GM19238 (cell line): ENCODE data around the gene HTRA3.

Experiments
- DNase-seq: peaks from one replicate; pipeline ENCODE4 v3.0.0; 2011; ENCODE audit warnings: low spot score; ENCODE audit not compliant: insufficient read length

HTRA3 gene

GRCh38 chr4:8266508-8266907 lies 3.0 kb upstream of the HTRA3 start:
- no peak for DNase-seq

DNA sequence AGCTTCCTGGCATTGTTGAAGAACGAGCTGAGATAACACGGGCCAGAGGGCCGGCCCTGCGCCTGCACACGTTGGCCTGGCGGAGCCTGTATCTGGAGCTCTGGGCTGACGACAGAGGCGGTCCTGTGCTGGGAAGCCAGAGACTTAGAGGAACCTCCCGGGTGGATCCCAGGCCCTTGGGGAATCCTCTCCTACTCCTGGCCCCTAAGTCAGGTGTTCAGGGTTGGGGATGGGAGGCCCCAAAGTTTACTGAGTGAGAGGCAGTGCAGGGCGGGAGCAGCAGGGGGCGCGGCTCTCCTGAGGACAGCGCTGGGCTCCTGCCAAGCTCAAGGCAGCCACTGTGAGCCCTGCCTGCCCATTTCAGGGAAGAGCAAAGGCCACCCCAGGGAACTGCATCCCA lies 2.5 kb upstream of the HTRA3 start:
- DNase-seq: peak; percentile 63

DNA sequence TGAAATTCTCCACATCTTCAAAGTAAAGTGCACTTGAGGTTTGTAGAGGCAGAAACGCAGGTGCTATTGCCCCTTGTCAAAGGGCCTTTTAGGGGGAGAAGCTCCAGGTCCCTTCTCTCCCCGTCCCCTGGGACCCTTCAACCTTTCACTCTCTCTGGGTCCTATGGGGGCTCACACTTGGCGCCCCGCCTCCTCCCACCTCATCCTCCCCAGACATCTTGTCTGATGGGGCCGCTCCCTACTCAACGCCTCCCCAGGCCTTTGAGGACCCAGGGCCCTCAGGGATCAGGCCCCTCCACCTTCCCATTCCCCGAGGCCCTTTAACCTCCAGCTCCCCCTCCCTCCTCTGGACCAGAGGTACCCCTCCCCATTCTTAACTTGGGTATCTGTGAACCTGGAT lies 1.3 kb upstream of the HTRA3 start:
- DNase-seq: no peak

- DNase-seq: no peak
These were observed 536 bp upstream of the HTRA3 start for GRCh38 chr4:8268901-8269534.

- DNase-seq: no peak
These were observed 841 bp downstream of the HTRA3 start for GRCh38 chr4:8270418-8270771.

GRCh38 chr4:8270912-8271815 lies 1.6 kb downstream of the HTRA3 start:
- no peak for DNase-seq

DNA sequence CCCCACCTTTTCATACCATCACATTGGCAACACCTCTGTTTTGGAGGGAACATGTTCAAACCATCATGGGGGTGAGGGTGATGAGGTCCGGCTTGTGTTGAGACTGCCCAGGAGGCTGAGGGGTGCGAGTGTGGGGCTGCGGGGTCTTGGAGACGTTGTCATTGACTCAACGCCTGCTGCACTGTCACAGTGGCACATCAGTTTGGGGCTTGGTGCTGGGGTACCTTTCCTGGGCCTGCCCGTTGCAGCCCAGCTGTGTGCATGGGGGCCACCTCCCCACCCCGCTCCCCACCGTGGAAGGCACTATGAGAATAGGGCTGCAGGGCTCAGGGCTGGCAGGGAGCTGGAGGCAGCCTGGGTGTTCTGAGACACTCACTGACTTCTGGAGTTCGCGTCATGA lies 2.3 kb downstream of the HTRA3 start:
- no peak for DNase-seq

DNA sequence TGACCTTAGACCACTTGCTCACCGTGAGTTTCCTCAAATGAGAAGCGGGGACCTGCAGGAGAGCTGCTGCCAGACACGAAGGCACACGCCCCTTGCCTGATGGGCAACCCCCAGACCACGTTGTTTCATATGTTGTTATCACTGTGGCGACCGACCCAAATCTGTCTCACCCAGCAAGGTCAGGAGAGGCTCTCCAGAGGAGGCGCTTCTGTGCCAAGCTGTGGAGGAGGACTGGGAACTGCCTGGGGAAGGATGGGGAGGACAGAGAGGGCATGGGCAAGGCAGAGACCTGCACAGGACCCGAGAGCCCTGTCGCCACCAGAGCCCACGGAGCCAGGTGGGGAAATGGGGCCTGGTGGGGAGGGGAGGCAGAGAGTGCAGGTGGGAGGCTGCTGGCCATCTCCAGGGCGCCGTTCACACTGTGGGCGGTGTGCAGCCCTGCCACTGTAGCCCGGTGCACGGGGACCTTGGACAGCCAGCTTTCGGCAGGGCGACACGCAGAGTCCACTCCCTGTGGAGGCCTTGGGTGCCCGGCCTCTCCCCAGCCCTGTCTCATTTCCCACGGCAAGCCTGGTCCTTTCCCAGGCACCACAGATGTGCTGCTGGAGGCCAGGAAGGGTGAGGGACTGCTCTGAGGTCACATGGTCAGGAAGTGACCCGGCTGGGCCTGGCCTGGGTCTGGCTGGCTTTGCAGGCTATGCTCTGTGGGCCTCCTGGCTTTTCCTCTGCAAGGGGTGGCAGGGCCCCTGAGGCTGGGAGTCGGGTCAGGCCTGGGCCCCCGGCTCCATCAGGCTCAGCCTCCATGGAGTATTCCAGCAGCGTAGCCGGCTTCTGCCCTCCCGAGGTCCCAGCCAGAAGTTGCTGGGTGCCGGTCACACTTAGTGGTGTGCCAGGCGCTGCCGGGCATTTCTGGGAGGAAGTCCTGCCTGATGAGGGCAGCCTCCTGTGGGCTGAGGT lies 3.2 kb downstream of the HTRA3 start:
- no peak for DNase-seq

- DNase-seq: no peak
These were observed 3.9 kb downstream of the HTRA3 start for GRCh38 chr4:8273450-8273849.

GRCh38 chr4:8274066-8274652 lies 4.6 kb downstream of the HTRA3 start:
- DNase-seq: no peak

- no peak for DNase-seq
These were observed 5.4 kb downstream of the HTRA3 start for GRCh38 chr4:8274765-8275547.

GRCh38 chr4:8275548-8275910 lies 6.0 kb downstream of the HTRA3 start:
- DNase-seq: no peak

DNA sequence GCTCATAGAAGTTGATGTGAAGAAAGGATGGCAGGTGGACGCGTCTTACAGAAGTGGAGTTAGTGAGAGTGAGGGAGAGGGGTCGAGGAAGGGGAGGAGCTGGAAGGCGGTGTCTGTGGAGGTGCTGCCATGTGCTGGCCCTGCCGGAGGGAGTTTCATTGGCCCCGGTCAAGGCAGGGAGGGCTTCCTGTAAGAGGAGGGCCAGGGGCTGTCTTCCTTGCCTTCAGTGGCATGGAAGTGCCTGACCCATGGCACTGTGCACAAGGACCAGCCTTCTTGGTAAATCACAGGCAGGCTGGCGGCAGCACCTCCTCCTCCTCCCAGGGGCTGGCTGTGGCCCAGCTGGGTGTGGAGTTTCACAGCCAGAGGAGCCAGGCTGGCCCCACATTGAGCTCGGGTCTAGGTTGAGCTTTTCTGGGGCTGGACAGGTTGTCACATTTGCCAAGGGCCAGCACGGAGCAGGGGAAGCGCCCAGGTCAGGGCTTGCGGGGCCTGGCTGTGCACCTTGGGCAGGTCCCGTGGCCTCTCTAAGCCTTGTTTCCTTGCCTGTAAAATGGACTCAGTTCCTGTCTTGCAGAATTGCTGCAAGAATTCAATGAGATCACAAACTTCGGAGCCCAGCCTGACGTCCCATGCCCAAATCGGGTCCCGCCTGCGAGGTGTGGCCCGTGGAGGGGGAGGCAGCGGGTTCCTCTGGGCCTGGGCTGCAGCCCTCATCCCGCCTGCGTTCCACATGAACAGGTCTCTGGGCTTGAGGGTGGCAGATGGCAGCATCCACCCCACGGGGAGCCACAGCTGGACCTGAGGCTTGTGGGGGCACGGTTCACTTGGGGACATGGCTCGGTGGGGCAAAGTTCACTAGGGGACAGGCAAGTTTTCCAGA lies 7.0 kb downstream of the HTRA3 start:
- DNase-seq: no peak

GRCh38 chr4:8277356-8278008 lies 7.9 kb downstream of the HTRA3 start:
- no peak for DNase-seq

DNA sequence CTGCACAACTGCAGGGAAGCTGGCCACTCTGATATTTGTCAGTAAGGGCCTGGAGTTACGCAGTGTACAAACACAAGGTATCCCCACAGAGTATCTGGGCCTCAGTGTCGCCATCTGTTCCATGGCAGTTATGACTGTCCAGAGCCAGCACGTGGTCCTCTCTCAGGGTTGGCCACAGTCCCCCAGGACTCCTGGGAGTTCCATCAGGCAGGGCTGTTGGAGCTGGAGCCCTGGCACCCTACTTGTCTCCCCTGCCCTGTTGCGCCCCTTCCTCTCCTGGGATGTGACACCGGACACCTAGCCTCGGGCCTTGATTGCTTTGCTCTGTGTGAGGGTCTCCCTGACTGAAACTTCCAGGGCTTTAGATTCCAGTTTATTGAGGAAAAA lies 8.4 kb downstream of the HTRA3 start:
- no peak for DNase-seq

- DNase-seq: no peak
These were observed 9.1 kb downstream of the HTRA3 start for GRCh38 chr4:8278421-8279287.

- no peak for DNase-seq
These were observed 10.0 kb downstream of the HTRA3 start for GRCh38 chr4:8279321-8280157.
